22Rv1 (cell line): ENCODE data around the gene PTPRM.

Experiments used
- H3K27ac ChIP-seq: fragments of 450-650 bp; 2 replicates; pipeline ENCODE4 v1.5.1; 2017
- ZFX ChIP-seq: fragments of 450-650 bp; IDR thresholded peaks from 2 replicates; pipeline ENCODE4 v1.6.1; 2017; ENCODE audit warnings: antibody characterized with exemption, borderline replicate concordance
- TF ChIP-seq, protein P1 (sequence below): fragments of 450-650 bp; IDR thresholded peaks from 2 replicates; pipeline ENCODE4 v1.5.1; 2017; ENCODE audit warnings: mild to moderate bottlenecking

Gene PTPRM

DNA sequence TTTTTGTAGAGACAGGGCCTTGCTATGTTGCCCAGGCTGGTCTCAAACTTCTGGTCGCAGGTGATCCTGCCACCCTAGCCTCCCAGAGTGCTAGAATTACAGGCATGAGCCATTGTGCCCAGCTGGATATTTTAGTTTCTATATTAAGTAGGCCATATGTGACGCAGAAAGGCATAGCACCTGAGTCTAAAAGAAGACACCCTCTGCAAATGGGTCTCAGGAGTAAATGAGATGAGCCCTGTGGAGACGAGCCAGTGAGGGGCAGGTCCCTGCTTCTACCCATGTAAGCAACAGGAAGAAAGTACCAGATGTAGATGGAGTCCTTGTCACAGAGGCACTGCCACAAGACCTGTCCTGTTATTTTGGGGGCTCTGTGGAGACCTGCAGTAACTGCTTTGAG, 322.4 kb downstream of the PTPRM start:
- TF ChIP-seq, protein P1, sequence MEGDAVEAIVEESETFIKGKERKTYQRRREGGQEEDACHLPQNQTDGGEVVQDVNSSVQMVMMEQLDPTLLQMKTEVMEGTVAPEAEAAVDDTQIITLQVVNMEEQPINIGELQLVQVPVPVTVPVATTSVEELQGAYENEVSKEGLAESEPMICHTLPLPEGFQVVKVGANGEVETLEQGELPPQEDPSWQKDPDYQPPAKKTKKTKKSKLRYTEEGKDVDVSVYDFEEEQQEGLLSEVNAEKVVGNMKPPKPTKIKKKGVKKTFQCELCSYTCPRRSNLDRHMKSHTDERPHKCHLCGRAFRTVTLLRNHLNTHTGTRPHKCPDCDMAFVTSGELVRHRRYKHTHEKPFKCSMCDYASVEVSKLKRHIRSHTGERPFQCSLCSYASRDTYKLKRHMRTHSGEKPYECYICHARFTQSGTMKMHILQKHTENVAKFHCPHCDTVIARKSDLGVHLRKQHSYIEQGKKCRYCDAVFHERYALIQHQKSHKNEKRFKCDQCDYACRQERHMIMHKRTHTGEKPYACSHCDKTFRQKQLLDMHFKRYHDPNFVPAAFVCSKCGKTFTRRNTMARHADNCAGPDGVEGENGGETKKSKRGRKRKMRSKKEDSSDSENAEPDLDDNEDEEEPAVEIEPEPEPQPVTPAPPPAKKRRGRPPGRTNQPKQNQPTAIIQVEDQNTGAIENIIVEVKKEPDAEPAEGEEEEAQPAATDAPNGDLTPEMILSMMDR, result no peak
- TF ChIP-seq ZFX, result no peak
- H3K27ac ChIP-seq, result no peak overlapping the region

DNA sequence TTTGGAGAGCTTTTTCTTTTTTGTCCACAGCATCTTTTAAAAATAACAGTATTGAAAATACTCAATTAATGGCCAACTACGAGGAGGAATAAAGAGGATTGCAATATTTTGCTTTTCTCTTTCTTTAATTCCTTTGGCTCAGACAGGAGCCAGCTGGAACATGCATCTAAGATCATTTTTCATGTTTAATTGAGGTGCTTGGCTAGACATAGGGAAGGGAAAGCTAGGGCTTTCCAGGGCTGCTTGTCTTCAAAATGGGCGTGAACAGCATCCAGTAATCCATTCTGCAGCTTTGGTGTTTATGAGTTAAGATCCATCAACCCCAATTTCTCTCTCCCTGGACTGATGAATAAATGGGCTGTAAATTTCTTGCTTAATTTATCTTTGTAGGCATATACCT, 323.0 kb downstream of the PTPRM start:
- TF ChIP-seq ZFX, result no peak
- TF ChIP-seq, protein P1, result no peak

DNA sequence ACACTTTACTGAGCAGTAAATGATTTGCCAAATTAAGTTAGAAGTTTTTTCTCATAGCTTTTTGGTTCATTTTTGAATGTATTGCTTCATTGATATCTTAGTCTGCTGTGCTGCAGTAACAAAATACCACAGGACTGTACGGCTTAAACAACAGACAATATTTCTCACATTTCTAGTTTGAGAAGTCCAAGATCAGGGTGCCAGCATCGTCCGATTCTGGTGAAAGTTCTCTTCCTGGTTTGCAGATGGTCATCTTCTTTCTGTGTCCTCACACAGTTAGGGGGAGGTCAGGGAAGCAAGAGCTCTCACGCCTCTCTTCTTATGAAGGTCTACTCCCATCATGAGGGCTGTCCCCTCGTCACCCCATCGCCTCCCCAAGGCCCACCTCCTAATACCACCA, 325.4 kb downstream of the PTPRM start:
- no peak for TF ChIP-seq ZFX
- TF ChIP-seq, protein P1, result no peak
- H3K27ac ChIP-seq, result no peak overlapping the region

More for the DNA sequence above, 323.0 kb downstream of the PTPRM start:
- H3K27ac ChIP-seq, result no peak overlapping the region

DNA sequence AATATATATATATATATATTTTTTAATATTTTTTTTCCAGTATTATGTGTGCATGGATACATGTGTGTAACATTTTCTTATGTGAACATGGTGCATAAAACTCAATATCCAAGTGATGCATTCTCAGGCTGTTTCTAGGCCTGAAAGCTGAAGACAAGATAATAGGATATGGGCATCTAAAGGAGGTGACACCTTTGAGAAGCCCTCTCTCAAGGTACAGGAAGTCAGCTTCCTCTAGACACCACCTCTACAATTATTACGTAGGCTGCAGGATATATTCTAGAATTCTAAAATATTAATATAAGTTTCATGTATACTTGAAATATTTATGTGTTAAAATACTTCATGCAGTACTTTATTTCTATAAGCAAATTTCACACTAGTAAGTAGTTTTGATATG, 327.5 kb downstream of the PTPRM start:
- no peak overlapping the region for H3K27ac ChIP-seq
- TF ChIP-seq ZFX, result no peak
- TF ChIP-seq, protein P1, result no peak

DNA sequence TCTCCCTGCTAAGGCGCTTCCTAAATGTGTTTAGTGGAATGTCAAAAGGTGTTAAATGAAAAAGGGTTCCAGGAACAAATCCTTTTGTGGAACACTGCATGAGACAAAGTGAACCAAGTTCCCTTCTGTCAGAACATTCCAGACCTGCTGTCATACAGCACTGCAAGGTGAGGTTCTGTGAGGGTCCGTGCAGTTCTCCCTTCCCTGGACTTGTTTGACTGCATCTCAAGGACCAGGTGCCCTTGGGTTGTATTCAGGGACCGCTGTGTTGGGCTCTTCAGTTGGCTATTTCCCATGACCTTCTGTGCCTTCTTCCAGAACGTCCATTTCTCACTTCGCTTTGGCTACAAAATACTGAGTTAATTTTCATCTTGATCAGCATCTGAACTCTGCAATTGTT, 328.2 kb downstream of the PTPRM start:
- no peak overlapping the region for H3K27ac ChIP-seq
- no peak for TF ChIP-seq ZFX
- TF ChIP-seq, protein P1, result no peak

DNA sequence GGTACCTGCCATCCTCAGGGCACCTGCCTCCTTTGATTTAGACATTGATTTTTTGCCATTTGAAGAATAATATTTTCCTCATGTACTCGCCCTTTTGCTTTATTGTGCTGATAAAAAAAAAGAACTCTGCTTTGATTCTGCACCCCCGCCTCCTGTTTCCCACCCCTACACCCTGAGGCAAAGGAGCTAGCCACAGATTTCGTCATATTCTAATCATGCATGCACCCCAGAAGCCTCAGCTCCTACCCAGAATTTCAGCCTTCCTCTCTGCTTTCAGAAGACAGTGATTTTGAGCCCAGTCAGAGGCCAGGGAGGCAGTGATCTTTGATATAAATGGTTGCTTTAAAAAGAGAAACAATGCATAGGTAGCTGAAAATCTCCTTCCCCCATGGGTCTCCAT, 329.0 kb downstream of the PTPRM start:
- TF ChIP-seq, protein P1, result no peak
- no peak for TF ChIP-seq ZFX
- no peak overlapping the region for H3K27ac ChIP-seq

DNA sequence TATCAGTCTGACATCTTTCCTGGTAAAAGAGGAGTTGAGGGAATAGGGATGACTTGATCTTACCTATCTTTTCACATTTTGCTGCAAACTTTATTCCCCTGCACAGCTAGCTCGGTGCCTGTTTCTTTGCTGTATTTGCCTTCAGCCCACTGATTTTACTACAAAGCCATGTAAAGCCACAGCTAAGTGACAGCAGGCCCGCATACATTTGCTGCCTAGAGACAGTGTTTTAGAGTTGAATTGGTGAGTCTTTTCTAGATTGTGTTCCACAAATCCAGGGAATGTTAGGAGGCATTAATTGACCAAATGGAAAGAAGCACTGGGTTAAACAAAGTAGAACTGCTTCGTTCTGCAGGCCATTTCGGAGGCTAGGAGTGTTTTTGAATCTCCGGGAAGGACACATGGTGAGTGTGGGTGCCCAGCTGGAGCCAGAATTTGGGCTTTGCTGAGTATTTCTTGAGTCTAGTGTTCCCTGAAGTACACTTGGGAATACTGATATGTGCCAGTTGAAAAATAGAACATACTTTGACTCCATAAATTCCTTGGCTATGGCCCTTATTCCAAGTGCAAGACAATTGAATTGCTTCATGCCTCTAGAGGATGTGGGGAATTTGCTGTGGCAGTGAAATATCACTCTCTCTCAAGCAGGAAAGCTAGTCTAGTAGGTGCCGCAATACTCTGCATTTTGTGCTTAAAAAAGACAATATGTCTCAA, 329.8 kb downstream of the PTPRM start:
- TF ChIP-seq ZFX, result no peak
- no peak overlapping the region for H3K27ac ChIP-seq

DNA sequence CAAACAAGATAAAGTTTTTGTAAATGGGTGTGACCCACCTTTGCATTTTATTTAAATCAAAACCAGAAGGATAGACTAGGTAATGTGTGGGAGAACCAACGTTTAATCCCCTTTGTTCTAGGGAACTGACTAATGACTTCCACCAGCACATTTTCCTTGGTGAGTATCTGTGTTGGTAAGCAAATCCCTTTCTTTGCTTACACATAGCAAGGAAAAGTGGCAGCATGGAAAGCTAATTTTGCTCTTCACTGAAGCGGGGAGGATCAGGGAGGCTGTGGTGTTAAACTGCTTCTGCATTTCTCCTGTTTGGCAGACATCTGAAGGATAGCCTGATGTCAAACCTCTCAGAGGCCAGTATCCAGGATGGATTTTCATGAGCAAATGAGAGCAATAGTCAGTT, 331.1 kb downstream of the PTPRM start:
- no peak overlapping the region for H3K27ac ChIP-seq
- TF ChIP-seq, protein P1, result no peak
- TF ChIP-seq ZFX, result no peak
